Activated CD4-positive, alpha-beta T cell treated with anti-CD3 and anti-CD28 coated beads, Interleukin-2, amount 10 ng/mL, durations not matched to agents 7 days and 5 days (primary cell): ENCODE results near the gene NPC2. TPM values are rescaled to one million over a fixed set of nuclear protein-coding genes. Genes with fewer than 3 reads are reported as not detected.

Source experiments
- CTCF ChIA-PET: fragments of 350-600 bp; sonication (Branson Sonifier 250); formaldehyde crosslinking; loops from one replicate; lab custom pipeline; 2021; ENCODE audit warnings: antibody characterized with exemption; lab: Charles Lee
- POLR2A ChIA-PET: fragments of 350-600 bp; sonication (Branson Sonifier 250); formaldehyde crosslinking; loops from one replicate; lab custom pipeline; 2021; ENCODE audit warnings: antibody characterized with exemption; lab: Charles Lee
- DNase-seq: peaks from one replicate; pipeline ENCODE4 v3.0.0-alpha.2; 2020
- H3K27ac Mint-ChIP-seq: one replicate; pipeline ENCODE4 v1.8.0; 2021; ENCODE audit warnings: mild to moderate bottlenecking, moderate library complexity, mixed read lengths
- H3K27me3 Mint-ChIP-seq: one replicate; pipeline ENCODE4 v1.8.0; 2021; ENCODE audit warnings: mixed read lengths
- H3K36me3 Mint-ChIP-seq: one replicate; pipeline ENCODE4 v1.8.0; 2021; ENCODE audit warnings: low read depth, mixed read lengths
- H3K4me1 Mint-ChIP-seq: one replicate; pipeline ENCODE4 v1.8.0; 2021; ENCODE audit warnings: mixed read lengths
- H3K4me3 Mint-ChIP-seq: one replicate; pipeline ENCODE4 v1.8.0; 2021; ENCODE audit warnings: mild to moderate bottlenecking, moderate library complexity, mixed read lengths
- H3K9me3 Mint-ChIP-seq: one replicate; pipeline ENCODE4 v1.8.0; 2021; ENCODE audit warnings: mixed read lengths
- total RNA-seq, 2 experiments: library from RNA; stranded (reverse); gene quantifications; one replicate each; pipeline ENCODE4 v1.2.3, GENCODE V29; 2021

NPC2 gene
- total RNA-seq, 2 experiments from 2014 or later = 54.1 to 74.1 TPM

DNA sequence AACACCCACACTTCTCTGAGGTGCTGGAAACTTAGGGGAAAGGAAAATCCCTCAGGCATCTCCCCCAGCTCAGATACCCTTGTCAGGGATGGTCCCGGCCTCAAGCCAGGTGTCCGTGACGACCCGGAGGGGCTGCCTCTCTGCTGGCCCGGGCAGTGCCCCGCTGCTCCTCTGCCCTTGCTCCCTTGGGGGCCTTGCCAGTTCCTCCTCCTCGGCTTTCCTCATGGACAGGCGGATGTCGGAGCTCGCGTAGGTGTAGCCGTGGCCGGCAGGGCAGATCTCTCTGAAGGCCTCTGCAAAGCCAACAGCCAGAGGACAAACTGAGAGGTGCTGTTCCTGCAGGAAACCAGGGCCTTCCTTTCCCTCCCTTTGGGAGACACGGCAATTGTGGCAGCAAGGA lies 35.3 kb upstream of the NPC2 start:
- DNase-seq = no peak
- H3K9me3 Mint-ChIP-seq = no peaks in the 10 kb centered on the region
- H3K4me1 Mint-ChIP-seq = peaks cover 3% of the 10 kb centered on the region
- ChIA-PET CTCF (no interaction called here), POLR2A (no interaction called here)
- no peaks in the 10 kb centered on the region for H3K27me3 Mint-ChIP-seq
- H3K36me3 Mint-ChIP-seq = no peaks in the 10 kb centered on the region
- no peak overlapping the region for H3K27ac Mint-ChIP-seq
- no peak overlapping the region for H3K4me3 Mint-ChIP-seq

DNA sequence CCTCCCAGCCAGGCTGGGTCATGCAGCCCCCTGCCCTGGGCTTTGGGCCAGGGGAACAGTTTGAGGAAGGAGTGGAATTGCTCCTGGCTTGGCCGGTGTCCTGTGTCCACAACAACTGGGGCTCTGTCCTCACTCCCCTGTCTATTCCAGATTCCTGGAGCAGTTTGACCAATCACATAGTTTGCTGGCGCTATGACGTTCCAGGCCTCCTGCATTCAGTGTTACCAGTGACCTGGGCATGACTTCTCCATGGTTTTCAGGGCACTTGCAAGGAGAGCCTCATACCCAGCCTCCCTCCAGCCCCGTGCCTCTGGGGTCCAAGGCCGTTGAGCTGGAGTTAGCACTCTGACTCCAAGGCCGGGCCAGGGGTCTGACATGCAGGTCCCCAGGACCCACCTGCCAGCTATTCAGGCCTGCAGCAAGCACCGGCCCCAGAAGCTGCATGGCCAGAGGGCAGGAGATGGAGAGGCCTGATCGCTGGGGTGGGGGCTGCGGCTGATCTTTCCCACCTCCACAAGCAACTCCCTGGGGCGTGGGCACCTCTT lies 34.7 kb upstream of the NPC2 start:
- ChIA-PET POLR2A (no interaction called here), CTCF (no interaction called here)
- H3K27me3 Mint-ChIP-seq = no peaks in the 10 kb centered on the region
- no peaks in the 10 kb centered on the region for H3K4me1 Mint-ChIP-seq
- DNase-seq = no peak
- no peaks in the 10 kb centered on the region for H3K36me3 Mint-ChIP-seq
- no peak overlapping the region for H3K4me3 Mint-ChIP-seq
- H3K9me3 Mint-ChIP-seq = no peaks in the 10 kb centered on the region
- no peak overlapping the region for H3K27ac Mint-ChIP-seq

DNA sequence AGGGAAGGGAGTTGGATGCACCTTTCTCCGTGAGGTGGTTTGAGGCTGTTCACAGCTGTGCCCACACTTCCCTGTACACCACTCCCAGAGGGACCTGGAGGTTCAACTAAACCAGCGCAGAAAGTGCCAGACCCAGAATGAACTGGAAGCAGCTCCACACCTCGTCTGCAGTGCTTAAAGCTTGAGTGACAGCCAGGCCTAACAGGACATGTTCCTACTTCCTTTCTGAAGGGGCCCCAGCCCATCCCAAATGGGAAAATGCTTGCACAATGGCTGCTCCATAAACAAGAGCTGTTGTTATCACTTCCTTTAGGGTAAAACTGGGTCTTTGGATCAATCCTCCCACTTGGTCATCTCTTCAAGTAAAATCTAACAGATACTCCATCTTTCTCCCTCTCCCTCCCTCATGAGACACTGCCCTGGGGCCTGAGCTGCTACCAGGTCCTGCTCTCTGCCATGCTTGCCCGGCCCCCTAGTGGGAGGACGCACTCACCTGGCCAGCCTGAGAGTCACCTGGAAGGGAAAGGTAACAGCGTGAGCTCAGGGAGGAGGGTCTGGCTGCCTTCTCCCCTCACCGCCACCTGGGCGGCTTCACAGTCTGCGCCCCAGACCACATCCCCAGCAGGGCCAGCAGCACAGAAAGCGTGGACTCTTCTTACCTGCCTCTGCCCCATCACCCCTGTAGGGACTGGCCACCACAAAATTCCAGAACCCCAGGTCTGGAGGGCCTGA lies 33.9 kb upstream of the NPC2 start:
- Mint-ChIP-seq H3K4me1 (no peaks in the 10 kb centered on the region), H3K9me3 (no peaks in the 10 kb centered on the region), H3K4me3 (no peak overlapping the region), H3K36me3 (no peaks in the 10 kb centered on the region), H3K27ac (no peak overlapping the region), H3K27me3 (no peaks in the 10 kb centered on the region)
- DNase-seq = no peak
- CTCF ChIA-PET = interaction anchor here (2.4 kb wide), 1 partner anchor 11 kb away, joined by 6 read pairs; no protein-coding TSS in a partner anchor
- POLR2A ChIA-PET = interaction anchor here (0.6 kb wide), 1 partner anchor 47 kb away, joined by 3 read pairs; no protein-coding TSS in a partner anchor

DNA sequence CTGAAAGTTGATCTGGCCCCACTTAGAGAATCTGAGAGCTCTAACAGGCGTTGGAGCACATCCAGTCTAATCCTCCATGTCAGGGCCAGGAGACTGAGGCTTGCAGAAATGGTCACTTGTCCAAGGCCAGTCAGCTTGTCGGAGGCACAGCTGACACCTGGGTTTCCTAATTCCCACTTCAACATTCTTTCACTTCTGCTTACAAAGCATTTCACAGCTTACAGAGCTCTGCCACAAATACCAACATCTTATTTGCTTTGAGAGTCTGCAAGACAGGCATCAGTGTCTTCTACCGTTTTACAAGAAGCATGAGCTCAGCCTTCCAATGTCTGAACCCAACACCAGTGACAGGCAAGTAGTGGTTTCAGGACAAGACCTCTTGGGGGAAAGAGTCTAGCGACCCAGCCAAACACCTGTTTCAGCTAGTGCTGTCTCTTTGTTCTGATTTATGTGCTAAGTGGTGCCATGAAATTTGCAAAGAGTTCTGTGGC lies 32.3 kb upstream of the NPC2 start:
- no peak overlapping the region for H3K27ac Mint-ChIP-seq
- no peaks in the 10 kb centered on the region for H3K27me3 Mint-ChIP-seq
- no peaks in the 10 kb centered on the region for H3K4me1 Mint-ChIP-seq
- no peaks in the 10 kb centered on the region for H3K36me3 Mint-ChIP-seq
- no peak for DNase-seq
- CTCF ChIA-PET = interaction anchor here (1.3 to 2.4 kb wide), 2 partner anchors 9 to 32 kb away, joined by 3 to 6 read pairs; partner anchors contain the start of genes ISCA2 and NPC2
- no peaks in the 10 kb centered on the region for H3K9me3 Mint-ChIP-seq
- no peak overlapping the region for H3K4me3 Mint-ChIP-seq
- POLR2A ChIA-PET = interaction anchor here (0.6 kb wide), 1 partner anchor 68 kb away, joined by 4 read pairs; no protein-coding TSS in a partner anchor

DNA sequence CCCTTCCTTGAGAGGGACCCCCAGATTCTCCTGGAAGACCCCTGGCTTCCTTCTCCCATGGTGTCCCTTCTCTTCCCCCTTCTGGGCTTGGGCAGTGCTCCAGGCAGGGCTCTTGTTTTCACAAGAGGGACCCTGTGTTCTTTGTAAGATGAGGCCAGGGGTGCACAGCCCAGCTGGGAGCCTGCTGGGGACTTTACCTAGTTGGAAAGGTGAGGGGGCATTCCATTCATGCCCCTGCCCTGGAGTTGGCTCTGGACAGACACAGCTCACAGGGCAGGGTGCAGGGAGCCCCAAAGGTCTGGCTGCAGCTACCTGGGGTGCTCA lies 31.7 kb upstream of the NPC2 start:
- H3K27ac Mint-ChIP-seq = no peak overlapping the region
- no peak overlapping the region for H3K4me3 Mint-ChIP-seq
- DNase-seq = no peak
- H3K36me3 Mint-ChIP-seq = no peaks in the 10 kb centered on the region
- CTCF ChIA-PET = interaction anchor here (0.7 to 2.4 kb wide), 2 partner anchors 9 to 21 kb away, joined by 3 to 6 read pairs; no protein-coding TSS in a partner anchor
- H3K9me3 Mint-ChIP-seq = no peaks in the 10 kb centered on the region
- POLR2A ChIA-PET = no interaction called here
- no peaks in the 10 kb centered on the region for H3K27me3 Mint-ChIP-seq
- H3K4me1 Mint-ChIP-seq = no peaks in the 10 kb centered on the region

DNA sequence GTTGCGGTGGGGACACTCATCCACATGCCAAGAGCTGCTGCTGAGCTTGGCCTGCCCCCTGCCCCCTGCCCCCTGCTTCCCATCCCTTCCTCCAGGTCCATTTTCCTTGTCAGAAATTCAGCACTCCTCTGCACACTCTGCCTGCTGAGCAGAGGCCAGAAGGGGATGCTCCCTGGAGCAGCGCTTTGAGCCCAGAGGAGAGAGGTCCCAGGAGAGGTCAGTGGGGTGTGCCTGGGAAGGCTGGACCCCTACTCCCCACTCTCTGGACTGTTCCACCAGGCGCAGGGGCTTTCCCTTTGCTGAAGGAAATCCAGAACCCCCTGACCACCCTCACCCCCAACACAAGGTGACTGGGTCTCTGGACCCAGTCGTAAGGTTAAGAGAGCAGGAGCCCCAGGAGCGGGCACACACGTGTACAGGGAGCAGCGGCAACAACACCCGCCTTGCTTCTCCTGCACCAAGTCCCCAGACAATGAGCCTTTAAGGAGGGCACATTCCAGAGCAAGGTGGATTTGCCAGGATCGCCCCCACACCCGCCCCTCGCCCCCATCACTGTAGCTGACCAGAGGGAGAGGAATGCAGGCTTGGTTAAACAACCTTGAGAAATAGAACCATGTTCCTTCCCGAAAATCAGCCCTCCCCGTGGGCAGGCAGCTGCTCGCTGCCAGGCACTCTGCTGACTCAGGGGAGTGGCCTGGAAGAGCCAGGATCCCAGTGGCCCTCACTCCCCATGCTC lies 31.1 kb upstream of the NPC2 start:
- ChIA-PET CTCF (interaction anchor here (0.7 to 2.4 kb wide), 3 partner anchors 8 to 31 kb away, joined by 3 to 6 read pairs (median 3); partner anchors contain the start of genes ISCA2 and NPC2), POLR2A (no interaction called here)
- H3K9me3 Mint-ChIP-seq = no peaks in the 10 kb centered on the region
- no peaks in the 10 kb centered on the region for H3K36me3 Mint-ChIP-seq
- no peak for DNase-seq
- H3K27ac Mint-ChIP-seq = no peak overlapping the region
- no peaks in the 10 kb centered on the region for H3K4me1 Mint-ChIP-seq
- no peaks in the 10 kb centered on the region for H3K27me3 Mint-ChIP-seq
- no peak overlapping the region for H3K4me3 Mint-ChIP-seq

DNA sequence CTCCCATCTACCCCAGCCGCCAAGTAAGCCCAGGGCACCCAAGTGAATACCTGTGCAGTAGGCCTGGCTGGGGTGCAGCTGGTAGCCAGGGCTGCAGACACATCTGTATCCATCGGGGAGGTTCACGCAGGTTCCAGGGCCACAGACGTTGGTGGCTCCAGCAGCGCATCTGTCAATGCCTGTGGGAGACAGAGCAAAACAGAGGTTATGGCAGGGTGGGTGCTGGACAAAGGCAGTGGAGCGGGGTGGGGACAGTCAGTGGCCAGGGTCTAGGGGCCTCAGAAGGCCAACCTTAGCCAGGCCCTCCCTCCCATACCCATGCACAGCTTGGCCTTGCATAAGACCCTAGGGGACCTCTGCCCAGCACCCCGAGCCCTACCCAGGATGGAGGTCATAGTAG lies 29.6 kb upstream of the NPC2 start:
- Mint-ChIP-seq H3K36me3 (no peaks in the 10 kb centered on the region), H3K9me3 (no peaks in the 10 kb centered on the region), H3K27me3 (peaks cover 5% of the 10 kb centered on the region), H3K4me1 (no peaks in the 10 kb centered on the region), H3K4me3 (no peak overlapping the region), H3K27ac (no peak overlapping the region)
- ChIA-PET CTCF (no interaction called here), POLR2A (no interaction called here)
- DNase-seq = no peak

DNA sequence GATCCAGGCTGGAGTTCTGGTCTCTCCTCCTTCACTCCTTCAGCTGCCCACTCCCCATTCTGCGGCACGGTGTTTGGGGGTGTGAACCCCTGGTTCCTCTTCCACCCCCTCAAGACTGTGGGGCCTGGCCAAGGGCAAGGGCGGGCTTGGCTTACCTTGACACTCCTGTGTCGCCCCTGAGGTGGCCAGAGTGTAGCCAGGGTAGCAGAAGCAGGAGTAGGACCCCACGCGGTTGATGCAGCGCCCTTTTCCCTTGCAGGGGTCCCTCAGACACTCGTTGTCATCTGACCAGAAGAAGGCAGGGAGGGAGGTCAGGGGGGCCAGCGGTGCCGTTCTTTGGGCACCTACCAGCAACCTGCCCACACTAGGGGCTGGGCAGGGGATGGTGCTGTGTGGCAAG lies 28.7 kb upstream of the NPC2 start:
- Mint-ChIP-seq H3K36me3 (no peaks in the 10 kb centered on the region), H3K9me3 (no peaks in the 10 kb centered on the region), H3K27me3 (peaks cover 5% of the 10 kb centered on the region), H3K27ac (no peak overlapping the region), H3K4me3 (no peak overlapping the region), H3K4me1 (no peaks in the 10 kb centered on the region)
- DNase-seq = no peak
- ChIA-PET POLR2A (no interaction called here), CTCF (no interaction called here)

DNA sequence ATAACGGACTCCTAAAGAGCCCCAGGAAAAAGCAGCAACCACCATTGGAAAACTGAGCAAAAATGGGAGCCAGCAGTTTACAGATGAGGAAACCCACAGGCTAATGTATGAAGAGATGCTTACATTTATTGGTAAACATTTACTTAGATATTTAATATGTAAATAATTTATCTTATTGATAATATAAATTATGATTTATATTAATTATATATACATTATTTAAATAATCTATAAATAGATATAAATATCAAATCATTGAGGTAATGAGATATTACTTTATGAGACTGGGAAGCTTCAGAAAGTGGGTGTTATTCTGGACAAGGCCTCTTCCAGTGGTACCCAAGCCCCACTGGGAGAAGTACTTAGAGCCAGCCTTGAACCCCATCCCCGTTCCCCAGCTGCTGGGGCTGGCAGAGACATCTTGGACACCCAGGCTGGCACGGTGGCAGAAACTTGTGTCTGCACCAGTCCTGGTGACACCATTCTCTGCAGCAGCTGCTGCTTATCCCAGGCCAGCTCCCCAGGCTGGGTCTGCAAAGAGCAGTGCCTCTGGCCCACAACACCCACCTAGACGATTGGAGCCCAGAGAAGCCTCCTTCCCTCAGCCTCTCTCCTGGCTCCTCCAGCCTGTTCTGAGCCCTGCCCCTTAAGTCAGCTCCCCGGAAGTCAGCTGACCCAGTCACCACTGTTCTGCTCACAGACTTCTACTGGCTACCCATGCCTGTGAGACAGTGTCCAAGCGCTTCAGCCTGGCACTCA lies 26.4 kb upstream of the NPC2 start:
- no peak overlapping the region for H3K4me3 Mint-ChIP-seq
- peaks cover 9% of the 10 kb centered on the region for H3K27me3 Mint-ChIP-seq
- peaks cover 5% of the 10 kb centered on the region for H3K4me1 Mint-ChIP-seq
- ChIA-PET CTCF (no interaction called here), POLR2A (no interaction called here)
- H3K36me3 Mint-ChIP-seq = no peaks in the 10 kb centered on the region
- no peak overlapping the region for H3K27ac Mint-ChIP-seq
- H3K9me3 Mint-ChIP-seq = no peaks in the 10 kb centered on the region
- DNase-seq = no peak

DNA sequence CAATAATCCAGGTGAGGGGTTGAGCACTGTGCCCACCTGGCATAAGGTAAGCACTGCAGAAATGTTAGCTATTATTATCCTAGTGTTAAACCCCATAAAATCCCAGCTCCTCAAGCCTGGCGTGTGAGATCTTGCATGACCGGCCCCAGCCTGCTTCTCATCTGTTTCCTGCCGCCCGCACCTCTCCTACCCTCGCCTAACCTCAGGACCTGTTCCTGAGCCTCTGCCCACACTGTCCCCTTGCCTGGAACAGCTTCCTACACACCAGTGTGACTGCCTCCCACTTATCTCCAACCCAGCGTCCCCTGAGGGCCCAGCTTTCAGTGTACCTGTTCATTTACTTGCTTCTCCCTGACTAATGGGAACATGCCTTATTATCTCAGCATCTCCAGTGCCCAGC lies 25.1 kb upstream of the NPC2 start:
- Mint-ChIP-seq H3K27ac (no peak overlapping the region), H3K36me3 (no peaks in the 10 kb centered on the region), H3K4me1 (peaks cover 8% of the 10 kb centered on the region), H3K4me3 (no peak overlapping the region), H3K9me3 (no peaks in the 10 kb centered on the region), H3K27me3 (peaks cover 18% of the 10 kb centered on the region)
- DNase-seq = no peak
- POLR2A ChIA-PET = no interaction called here
- CTCF ChIA-PET = interaction anchor here (0.6 kb wide), 1 partner anchor 826 kb away, joined by 4 read pairs; no protein-coding TSS in a partner anchor

DNA sequence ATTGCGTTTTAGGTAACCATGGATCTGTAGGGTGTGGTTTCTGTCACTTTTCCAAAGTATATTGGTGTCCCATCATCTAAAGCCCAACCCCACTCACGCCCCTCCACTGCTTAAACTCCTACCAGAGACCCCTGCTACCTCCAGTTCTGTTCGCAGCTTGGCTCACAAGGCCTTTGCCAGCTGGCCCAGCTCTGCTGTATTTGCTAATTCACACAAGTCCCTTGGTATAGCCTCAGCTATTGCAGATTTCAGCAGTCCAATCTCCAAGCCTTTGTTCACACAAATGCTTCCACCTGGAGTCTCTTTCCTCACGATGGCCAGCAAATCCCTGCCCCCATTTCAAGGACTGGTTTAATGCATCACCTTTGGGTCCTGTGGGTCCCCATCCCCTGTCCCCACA lies 24.6 kb upstream of the NPC2 start:
- no peak for DNase-seq
- Mint-ChIP-seq H3K36me3 (no peaks in the 10 kb centered on the region), H3K4me1 (peaks cover 8% of the 10 kb centered on the region), H3K27me3 (peaks cover 21% of the 10 kb centered on the region), H3K9me3 (no peaks in the 10 kb centered on the region), H3K4me3 (no peak overlapping the region), H3K27ac (no peak overlapping the region)
- POLR2A ChIA-PET = no interaction called here
- CTCF ChIA-PET = no interaction called here

DNA sequence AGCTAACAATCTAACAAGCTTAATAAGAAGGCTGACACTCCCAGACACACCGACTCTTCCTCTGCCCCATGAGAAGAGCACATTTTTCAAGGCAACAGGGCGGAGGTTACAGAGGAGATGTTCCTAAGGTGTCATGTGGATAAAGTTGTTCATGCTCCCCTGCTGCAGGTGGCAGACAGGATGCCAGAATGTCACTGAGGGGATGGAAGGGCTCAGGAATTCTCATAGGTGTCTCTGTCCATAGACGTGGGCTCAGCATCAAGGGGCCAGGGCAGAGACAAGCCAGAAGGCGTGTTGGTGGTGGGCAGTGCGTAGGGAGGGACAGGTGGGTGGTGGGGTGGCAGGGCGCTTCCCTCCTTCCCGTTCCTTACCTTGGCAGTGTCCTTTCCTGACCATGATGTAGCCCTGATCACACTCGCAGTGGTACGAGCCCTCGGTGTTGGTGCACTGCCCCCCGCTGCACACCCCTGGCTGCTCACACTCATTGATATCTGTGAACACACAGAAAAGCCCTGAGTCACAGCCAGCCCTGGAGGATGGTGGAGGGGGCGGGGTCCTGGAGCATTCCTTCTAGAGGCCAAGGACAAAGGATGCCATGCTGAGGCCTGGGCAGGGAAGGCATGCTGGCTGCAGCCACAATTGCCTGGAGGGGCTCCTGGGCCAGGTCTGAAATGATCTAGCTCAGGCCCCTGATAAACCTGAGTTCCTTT lies 23.5 kb upstream of the NPC2 start:
- no peak for DNase-seq
- CTCF ChIA-PET = interaction anchor here (2.2 kb wide), 1 partner anchor 9 kb away, joined by 6 read pairs; no protein-coding TSS in a partner anchor
- Mint-ChIP-seq H3K36me3 (no peaks in the 10 kb centered on the region), H3K4me1 (peaks cover 8% of the 10 kb centered on the region), H3K27me3 (peaks cover 25% of the 10 kb centered on the region), H3K9me3 (no peaks in the 10 kb centered on the region), H3K4me3 (no peak overlapping the region), H3K27ac (no peak overlapping the region)
- POLR2A ChIA-PET = no interaction called here
